ENCODE results near the gene HACD2. TPM values are rescaled to one million over a fixed set of nuclear protein-coding genes. Genes with fewer than 3 reads are reported as not detected.

Gene HACD2
- polyA plus RNA-seq, 2 donors: 12.0 to 17.1 TPM

- Histone ChIP-seq H3K36me3 (ENCODE audit: control insufficient read depth in 2 of 2, insufficient read depth in 2 of 2, low read length in 1 of 2) (no peaks in the 10 kb centered on the region), H3K27ac (ENCODE audit: low read depth in 2 of 2, low read length in 1 of 2) (peak overlapping the region; percentile 5 to 52), H3K9me3 (ENCODE audit: control insufficient read depth in 2 of 2, insufficient read depth in 1 of 2, low read depth in 1 of 2, low read length in 1 of 2) (peaks cover 0 to 2% of the 10 kb centered on the region in 2 donors), H3K4me3 (ENCODE audit: low read depth in 1 of 2, low read length in 2 of 2) (no peak overlapping the region), H3K27me3 (ENCODE audit: control insufficient read depth in 1 of 2, insufficient read depth in 2 of 2, low read length in 2 of 2) (no peaks in the 10 kb centered on the region), H3K4me1 (ENCODE audit: control insufficient read depth in 2 of 2, insufficient read depth in 2 of 2, low read length in 1 of 2) (peaks cover 3 to 25% of the 10 kb centered on the region in 2 donors)
- 86 to 96% methylated on average over 1 of the region's 1 CpG for WGBS, 2 donors
Measured at GRCh38 chr3:123624302-123624701, 39.4 kb upstream of the HACD2 start.

- no peak overlapping the region for H3K4me3 ChIP-seq (ENCODE audit: low read depth in 1 of 2, low read length in 2 of 2)
- no peaks in the 10 kb centered on the region for H3K27me3 ChIP-seq (ENCODE audit: control insufficient read depth in 1 of 2, insufficient read depth in 2 of 2, low read length in 2 of 2)
- H3K36me3 ChIP-seq (ENCODE audit: control insufficient read depth in 2 of 2, insufficient read depth in 2 of 2, low read length in 1 of 2): no peaks in the 10 kb centered on the region
- WGBS, 2 donors: 53 to 56% methylated on average over 5 of the region's 5 CpGs
- peak overlapping the region; percentile 43 to 80 for H3K27ac ChIP-seq (ENCODE audit: low read depth in 2 of 2, low read length in 1 of 2)
- H3K9me3 ChIP-seq (ENCODE audit: control insufficient read depth in 2 of 2, insufficient read depth in 1 of 2, low read depth in 1 of 2, low read length in 1 of 2): peaks cover 0 to 2% of the 10 kb centered on the region in 2 donors
- peaks cover 6 to 22% of the 10 kb centered on the region in 2 donors for H3K4me1 ChIP-seq (ENCODE audit: control insufficient read depth in 2 of 2, insufficient read depth in 2 of 2, low read length in 1 of 2)
Measured at GRCh38 chr3:123623346-123623880, 38.6 kb upstream of the HACD2 start.

- H3K4me1 ChIP-seq (ENCODE audit: control insufficient read depth in 2 of 2, insufficient read depth in 2 of 2, low read length in 1 of 2): peaks cover 6 to 23% of the 10 kb centered on the region in 2 donors
- no peaks in the 10 kb centered on the region for H3K9me3 ChIP-seq (ENCODE audit: control insufficient read depth in 2 of 2, insufficient read depth in 1 of 2, low read depth in 1 of 2, low read length in 1 of 2)
- no peak overlapping the region for H3K4me3 ChIP-seq (ENCODE audit: low read depth in 1 of 2, low read length in 2 of 2)
- peak overlapping the region; percentile 43 to 76 for H3K27ac ChIP-seq (ENCODE audit: low read depth in 2 of 2, low read length in 1 of 2)
- H3K27me3 ChIP-seq (ENCODE audit: control insufficient read depth in 1 of 2, insufficient read depth in 2 of 2, low read length in 2 of 2): no peaks in the 10 kb centered on the region
- WGBS, 2 donors: 59 to 68% methylated on average over 2 of the region's 2 CpGs
- peaks cover 0 to 1% of the 10 kb centered on the region in 2 donors for H3K36me3 ChIP-seq (ENCODE audit: control insufficient read depth in 2 of 2, insufficient read depth in 2 of 2, low read length in 1 of 2)
Measured at GRCh38 chr3:123622766-123623165, 37.9 kb upstream of the HACD2 start.

GRCh38 chr3:123621850-123622189, 37.0 kb upstream of the HACD2 start:
- 67 to 83% methylated on average over 7 of the region's 7 CpGs for WGBS, 2 donors
- H3K4me3 ChIP-seq (ENCODE audit: low read depth in 1 of 2, low read length in 2 of 2): no peak overlapping the region
- peaks cover 6 to 24% of the 10 kb centered on the region in 2 donors for H3K4me1 ChIP-seq (ENCODE audit: control insufficient read depth in 2 of 2, insufficient read depth in 2 of 2, low read length in 1 of 2)
- no peaks in the 10 kb centered on the region for H3K27me3 ChIP-seq (ENCODE audit: control insufficient read depth in 1 of 2, insufficient read depth in 2 of 2, low read length in 2 of 2)
- no peaks in the 10 kb centered on the region for H3K9me3 ChIP-seq (ENCODE audit: control insufficient read depth in 2 of 2, insufficient read depth in 1 of 2, low read depth in 1 of 2, low read length in 1 of 2)
- peaks cover 0 to 2% of the 10 kb centered on the region in 2 donors for H3K36me3 ChIP-seq (ENCODE audit: control insufficient read depth in 2 of 2, insufficient read depth in 2 of 2, low read length in 1 of 2)
- peak overlapping the region; percentile 27 to 77 for H3K27ac ChIP-seq (ENCODE audit: low read depth in 2 of 2, low read length in 1 of 2)

- 80 to 84% methylated on average over 7 of the region's 7 CpGs for WGBS, 2 donors
- Histone ChIP-seq H3K36me3 (ENCODE audit: control insufficient read depth in 2 of 2, insufficient read depth in 2 of 2, low read length in 1 of 2) (peaks cover 0 to 2% of the 10 kb centered on the region in 2 donors), H3K4me1 (ENCODE audit: control insufficient read depth in 2 of 2, insufficient read depth in 2 of 2, low read length in 1 of 2) (peaks cover 6 to 24% of the 10 kb centered on the region in 2 donors), H3K9me3 (ENCODE audit: control insufficient read depth in 2 of 2, insufficient read depth in 1 of 2, low read depth in 1 of 2, low read length in 1 of 2) (no peaks in the 10 kb centered on the region), H3K4me3 (ENCODE audit: low read depth in 1 of 2, low read length in 2 of 2) (no peak overlapping the region), H3K27me3 (ENCODE audit: control insufficient read depth in 1 of 2, insufficient read depth in 2 of 2, low read length in 2 of 2) (no peaks in the 10 kb centered on the region), H3K27ac (ENCODE audit: low read depth in 2 of 2, low read length in 1 of 2) (peak overlapping the region in 1 of 2 donors; percentile 77)
Measured at GRCh38 chr3:123621186-123621849, 36.5 kb upstream of the HACD2 start.

GRCh38 chr3:123620343-123620742, 35.5 kb upstream of the HACD2 start:
- Histone ChIP-seq H3K27ac (ENCODE audit: low read depth in 2 of 2, low read length in 1 of 2) (peak overlapping the region; percentile 79 to 83), H3K9me3 (ENCODE audit: control insufficient read depth in 2 of 2, insufficient read depth in 1 of 2, low read depth in 1 of 2, low read length in 1 of 2) (no peaks in the 10 kb centered on the region), H3K4me3 (ENCODE audit: low read depth in 1 of 2, low read length in 2 of 2) (peak overlapping the region in 1 of 2 donors; percentile 24), H3K36me3 (ENCODE audit: control insufficient read depth in 2 of 2, insufficient read depth in 2 of 2, low read length in 1 of 2) (peaks cover 0 to 2% of the 10 kb centered on the region in 2 donors), H3K27me3 (ENCODE audit: control insufficient read depth in 1 of 2, insufficient read depth in 2 of 2, low read length in 2 of 2) (no peaks in the 10 kb centered on the region), H3K4me1 (ENCODE audit: control insufficient read depth in 2 of 2, insufficient read depth in 2 of 2, low read length in 1 of 2) (peaks cover 6 to 24% of the 10 kb centered on the region in 2 donors)
- 57 to 61% methylated on average over 8 of the region's 8 CpGs for WGBS, 2 donors

- peak overlapping the region; percentile 12 to 23 for H3K4me3 ChIP-seq (ENCODE audit: low read depth in 1 of 2, low read length in 2 of 2)
- 26 to 35% methylated on average over 5 of the region's 5 CpGs for WGBS, 2 donors
- peak overlapping the region; percentile 60 to 87 for H3K27ac ChIP-seq (ENCODE audit: low read depth in 2 of 2, low read length in 1 of 2)
- H3K27me3 ChIP-seq (ENCODE audit: control insufficient read depth in 1 of 2, insufficient read depth in 2 of 2, low read length in 2 of 2): no peaks in the 10 kb centered on the region
- H3K4me1 ChIP-seq (ENCODE audit: control insufficient read depth in 2 of 2, insufficient read depth in 2 of 2, low read length in 1 of 2): peaks cover 6 to 21% of the 10 kb centered on the region in 2 donors
- peaks cover 0 to 4% of the 10 kb centered on the region in 2 donors for H3K36me3 ChIP-seq (ENCODE audit: control insufficient read depth in 2 of 2, insufficient read depth in 2 of 2, low read length in 1 of 2)
- H3K9me3 ChIP-seq (ENCODE audit: control insufficient read depth in 2 of 2, insufficient read depth in 1 of 2, low read depth in 1 of 2, low read length in 1 of 2): no peaks in the 10 kb centered on the region
Measured at GRCh38 chr3:123618768-123619484, 34.1 kb upstream of the HACD2 start.

GRCh38 chr3:123618076-123618708, 33.3 kb upstream of the HACD2 start:
- Histone ChIP-seq H3K4me3 (ENCODE audit: low read depth in 1 of 2, low read length in 2 of 2) (peak overlapping the region in 1 of 2 donors; percentile 23), H3K27me3 (ENCODE audit: control insufficient read depth in 1 of 2, insufficient read depth in 2 of 2, low read length in 2 of 2) (no peaks in the 10 kb centered on the region), H3K27ac (ENCODE audit: low read depth in 2 of 2, low read length in 1 of 2) (peak overlapping the region; percentile 8 to 87), H3K36me3 (ENCODE audit: control insufficient read depth in 2 of 2, insufficient read depth in 2 of 2, low read length in 1 of 2) (peaks cover 0 to 4% of the 10 kb centered on the region in 2 donors), H3K9me3 (ENCODE audit: control insufficient read depth in 2 of 2, insufficient read depth in 1 of 2, low read depth in 1 of 2, low read length in 1 of 2) (no peaks in the 10 kb centered on the region), H3K4me1 (ENCODE audit: control insufficient read depth in 2 of 2, insufficient read depth in 2 of 2, low read length in 1 of 2) (peaks cover 6 to 21% of the 10 kb centered on the region in 2 donors)
- 56 to 62% methylated on average over 7 of the region's 7 CpGs for WGBS, 2 donors

GRCh38 chr3:123616593-123616992, 31.7 kb upstream of the HACD2 start:
- H3K36me3 ChIP-seq (ENCODE audit: control insufficient read depth in 2 of 2, insufficient read depth in 2 of 2, low read length in 1 of 2): peaks cover 0 to 4% of the 10 kb centered on the region in 2 donors
- no peak overlapping the region for H3K4me3 ChIP-seq (ENCODE audit: low read depth in 1 of 2, low read length in 2 of 2)
- H3K4me1 ChIP-seq (ENCODE audit: control insufficient read depth in 2 of 2, insufficient read depth in 2 of 2, low read length in 1 of 2): peaks cover 4 to 9% of the 10 kb centered on the region in 2 donors

More at GRCh38 chr3:123616593-123616992, 31.7 kb upstream of the HACD2 start:
- Histone ChIP-seq H3K27me3 (ENCODE audit: control insufficient read depth in 1 of 2, insufficient read depth in 2 of 2, low read length in 2 of 2) (no peaks in the 10 kb centered on the region), H3K9me3 (ENCODE audit: control insufficient read depth in 2 of 2, insufficient read depth in 1 of 2, low read depth in 1 of 2, low read length in 1 of 2) (no peaks in the 10 kb centered on the region), H3K27ac (ENCODE audit: low read depth in 2 of 2, low read length in 1 of 2) (no peak overlapping the region)
- WGBS, 2 donors: 77 to 86% methylated on average over 6 of the region's 6 CpGs

Measured in esophagus (tissue), 2 donors.